NCI-H146 treated with DMSO at 0.1 percent for 48 hours (cell line): ENCODE measurements around the gene GID8.
A peak's percentile ranks its signal among the peaks of the same experiment; 100 is the strongest.

Source experiments
- DNase-seq: peaks from one replicate; lab custom pipeline; 2025; ENCODE audit not compliant: unreplicated experiment; lab: John Stamatoyannopoulos, UW

GID8 gene

GRCh38 chr20:62941792-62942191 is 3.8 kb downstream of the GID8 start:
- DNase-seq, result no peak

- no peak for DNase-seq
Observed at GRCh38 chr20:62942456-62942855, 4.5 kb downstream of the GID8 start.

- no peak for DNase-seq
Observed at GRCh38 chr20:62943396-62943795, 5.4 kb downstream of the GID8 start.

- DNase-seq, result no peak
Observed at GRCh38 chr20:62944184-62944583, 6.2 kb downstream of the GID8 start.

- DNase-seq, result no peak
Observed at GRCh38 chr20:62944746-62945145, 6.8 kb downstream of the GID8 start.

GRCh38 chr20:62945771-62946339 is 7.9 kb downstream of the GID8 start:
- no peak for DNase-seq

- no peak for DNase-seq
Observed at GRCh38 chr20:62946918-62947317, 9.0 kb downstream of the GID8 start.

GRCh38 chr20:62947532-62948300 is 9.8 kb downstream of the GID8 start:
- DNase-seq, result no peak

- no peak for DNase-seq
Observed at GRCh38 chr20:62949153-62949821, 11.3 kb downstream of the GID8 start.

GRCh38 chr20:62949962-62950361 is 12.0 kb downstream of the GID8 start:
- no peak for DNase-seq

- no peak for DNase-seq
Observed at GRCh38 chr20:62950741-62951140, 12.8 kb downstream of the GID8 start.

GRCh38 chr20:62951143-62951895 is 13.4 kb downstream of the GID8 start:
- no peak for DNase-seq

- DNase-seq, result no peak
Observed at GRCh38 chr20:62951896-62952372, 14.0 kb downstream of the GID8 start.

GRCh38 chr20:62952373-62952967 is 14.5 kb downstream of the GID8 start, which contains the start of gene SLC17A9:
TSS of gene SLC17A9 (plus strand) at chr20:62952709. CDS start at chr20:62952831, 122 bp downstream.
- DNase-seq, result no peak

GRCh38 chr20:62952968-62953838 is 15.3 kb downstream of the GID8 start:
- no peak for DNase-seq

GRCh38 chr20:62953839-62954703 is 16.1 kb downstream of the GID8 start:
- peak; percentile 80 for DNase-seq

- DNase-seq, result no peak
Observed at GRCh38 chr20:62955519-62956386, 17.8 kb downstream of the GID8 start.
